8988T (cell line): ENCODE measurements around the gene SETDB1.
A peak's percentile ranks its signal among the peaks of the same experiment; 100 is the strongest.

Experiments
- DNase-seq: peaks from one replicate; pipeline ENCODE4 v3.0.0; 2011

The SETDB1 gene

GRCh38 chr1:151006327-151007052 lies 80.3 kb downstream of the SETDB1 start, which contains the start of gene MINDY1:
MINDY1 (minus strand) TSS chr1:151006902; CDS start chr1:151002617, 4,285 bp downstream.
- DNase-seq, result peak; percentile 77

GRCh38 chr1:151007853-151008243 lies 81.7 kb downstream of the SETDB1 start:
- DNase-seq, result no peak

GRCh38 chr1:151008244-151009205 lies 82.4 kb downstream of the SETDB1 start, which contains the start of gene PRUNE1:
PRUNE1 (plus strand) TSS chr1:151008449; CDS start chr1:151008633, 184 bp downstream.
- DNase-seq, result peak; percentile 90

- no peak for DNase-seq
Measured at GRCh38 chr1:151009206-151009587, 83.0 kb downstream of the SETDB1 start.

GRCh38 chr1:151009674-151010345 lies 83.6 kb downstream of the SETDB1 start:
- DNase-seq, result no peak

GRCh38 chr1:151010346-151010726 lies 84.2 kb downstream of the SETDB1 start:
- DNase-seq, result no peak

GRCh38 chr1:151011154-151011850 lies 85.1 kb downstream of the SETDB1 start:
- no peak for DNase-seq

GRCh38 chr1:151012684-151013471 lies 86.7 kb downstream of the SETDB1 start:
- DNase-seq, result no peak

- no peak for DNase-seq
Measured at GRCh38 chr1:151013518-151013917, 87.4 kb downstream of the SETDB1 start.
